DMS153 (cell line): Measurements from ENCODE around the gene S100A3.

Source experiments
- DNase-seq: peaks from one replicate; lab custom pipeline; 2025; lab: John Stamatoyannopoulos, UW

Gene S100A3

DNA sequence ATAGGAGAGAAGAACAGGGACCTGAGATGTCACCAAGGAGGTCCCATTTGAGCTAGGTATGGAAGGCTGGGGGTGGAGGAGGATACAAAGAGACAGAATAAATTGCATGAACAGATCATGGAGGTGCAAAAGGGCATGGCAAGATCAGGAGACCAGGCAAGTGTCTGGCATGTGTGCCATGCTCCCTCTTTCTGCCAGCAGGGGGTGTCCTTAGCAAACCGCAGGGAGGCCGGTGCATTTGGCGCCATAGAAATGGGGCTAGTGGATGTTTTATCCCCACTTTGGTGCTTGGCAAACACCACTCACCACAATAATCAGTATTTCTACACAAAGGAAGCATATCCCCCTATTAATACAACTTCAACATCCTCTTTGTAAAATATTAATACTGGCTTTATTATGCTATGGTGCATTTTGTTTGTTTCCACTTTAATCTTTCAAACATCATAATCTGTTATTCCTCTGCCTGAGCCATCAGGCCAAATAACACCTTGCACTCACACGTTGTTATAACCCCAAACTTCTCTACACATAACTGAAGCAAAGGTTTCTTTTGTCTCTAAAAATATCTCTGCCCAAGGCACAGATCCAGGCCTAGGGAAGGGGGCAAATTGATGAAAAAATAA lies 39.2 kb downstream of the S100A3 start:
- DNase-seq: no peak

DNA sequence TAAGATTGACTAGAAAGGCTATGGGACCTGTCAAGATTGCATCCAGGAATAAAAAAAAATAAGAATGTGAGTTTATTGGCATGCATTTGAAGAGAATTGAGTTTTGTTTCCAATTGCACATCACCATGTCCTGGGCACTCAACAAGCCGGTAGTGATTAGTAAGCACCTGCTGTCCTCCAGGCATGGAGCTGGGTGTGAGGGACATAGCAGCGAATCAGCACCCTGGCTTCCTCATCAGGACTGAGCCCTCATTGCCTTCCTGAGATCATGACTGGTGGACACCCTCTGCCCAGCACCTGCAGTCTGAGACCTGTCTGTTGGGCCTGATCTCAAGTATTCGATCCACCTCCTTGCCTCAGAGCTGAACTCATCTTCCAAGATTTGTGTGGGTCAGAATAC lies 40.0 kb downstream of the S100A3 start:
- no peak for DNase-seq

DNA sequence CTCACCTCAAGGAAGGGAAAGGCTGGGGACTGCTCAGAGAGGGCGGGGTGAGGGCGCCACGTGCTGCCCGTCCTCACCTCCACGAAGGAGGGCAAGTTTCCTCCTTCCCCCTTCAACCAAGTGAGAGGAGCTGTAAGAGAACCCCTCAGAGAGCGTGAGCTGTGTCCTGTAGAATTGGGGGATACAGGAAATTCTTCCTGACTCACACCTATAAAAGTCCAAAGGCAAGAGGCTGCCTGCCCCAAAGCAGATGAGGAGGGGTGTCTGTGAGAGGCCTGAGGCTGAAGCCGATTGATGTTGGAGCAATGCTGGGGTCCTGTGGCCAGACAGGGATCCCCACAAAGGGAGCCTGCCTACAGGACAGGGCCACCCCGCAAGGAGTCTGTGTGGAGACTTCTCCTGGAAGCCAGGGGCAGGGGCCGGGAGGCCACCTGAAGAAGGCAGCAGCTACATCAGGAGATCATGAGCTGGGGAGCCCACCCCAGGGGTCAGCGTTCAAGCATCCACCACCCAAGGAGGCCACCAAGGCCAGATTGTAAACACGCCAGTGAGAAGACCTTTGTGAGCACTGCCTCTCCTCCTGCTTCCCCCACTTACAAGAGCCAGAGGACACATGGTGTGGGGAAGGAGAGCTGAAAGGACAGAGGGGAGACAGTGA lies 41.0 kb downstream of the S100A3 start:
- DNase-seq: no peak

DNA sequence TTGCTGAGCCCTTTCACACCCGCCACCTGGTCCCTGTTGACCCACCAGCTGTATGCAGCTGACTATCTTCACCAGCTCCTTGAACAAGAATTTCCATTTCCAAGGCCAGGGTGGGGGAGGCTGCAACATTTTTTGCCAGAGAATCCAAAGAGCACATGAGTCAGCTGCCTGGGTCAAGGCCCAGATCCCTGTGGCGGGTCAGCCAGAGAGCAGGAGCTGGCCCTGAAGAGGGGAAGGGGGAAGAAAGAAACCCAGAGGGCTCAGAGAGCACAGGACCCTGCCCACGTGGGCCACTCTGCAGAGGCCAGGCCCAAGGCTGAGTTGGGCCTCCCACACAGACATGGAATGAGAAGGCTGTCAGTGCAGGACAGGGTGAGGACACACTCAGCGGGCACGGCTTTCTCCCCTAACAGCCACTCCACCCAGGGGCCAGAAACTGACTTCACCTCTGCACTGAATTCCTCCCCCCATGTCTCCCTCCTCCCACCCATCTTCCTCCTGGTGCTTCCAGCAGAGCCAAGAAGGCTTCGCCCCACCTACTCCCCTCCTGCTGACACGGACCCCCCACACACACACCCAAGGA lies 42.1 kb downstream of the S100A3 start:
- no peak for DNase-seq

DNA sequence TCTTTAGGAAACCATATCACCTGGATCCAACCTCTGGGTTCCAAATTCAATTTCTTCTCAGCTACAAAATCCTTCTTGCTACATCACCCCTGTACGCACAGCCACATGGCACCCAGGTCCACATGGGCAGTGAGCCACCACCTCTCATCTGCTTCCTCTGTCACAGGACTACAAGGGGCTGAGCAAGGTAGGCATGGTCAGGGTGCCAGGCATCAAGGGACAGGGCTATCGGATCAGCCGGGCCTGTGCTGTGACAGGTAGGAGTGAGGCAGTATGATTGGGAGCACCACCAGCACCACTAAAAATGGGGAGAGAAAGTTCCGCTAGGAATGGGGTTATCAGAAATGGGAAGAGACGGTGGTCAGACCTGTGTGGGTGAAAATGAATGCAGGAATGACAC lies 42.7 kb downstream of the S100A3 start:
- DNase-seq: no peak

DNA sequence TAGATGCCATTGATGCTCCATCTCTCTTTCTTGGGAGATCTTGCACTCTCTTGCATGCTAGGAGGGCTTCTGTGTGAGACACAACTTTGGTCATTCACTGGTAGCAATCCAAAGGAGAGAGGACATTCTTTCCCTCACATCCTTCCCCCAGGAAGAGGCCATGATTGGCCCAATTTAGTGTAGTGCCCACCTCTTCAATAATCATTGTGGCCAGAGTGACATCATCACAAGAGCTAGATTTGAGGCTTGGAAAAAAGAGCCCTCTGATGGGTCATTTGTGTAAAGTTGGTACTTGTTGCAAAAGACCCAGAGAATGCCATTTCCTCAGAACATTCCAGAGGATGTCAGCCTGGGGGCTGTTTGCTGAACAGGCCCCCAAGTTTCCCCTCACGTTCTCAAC lies 43.5 kb downstream of the S100A3 start:
- no peak for DNase-seq

DNA sequence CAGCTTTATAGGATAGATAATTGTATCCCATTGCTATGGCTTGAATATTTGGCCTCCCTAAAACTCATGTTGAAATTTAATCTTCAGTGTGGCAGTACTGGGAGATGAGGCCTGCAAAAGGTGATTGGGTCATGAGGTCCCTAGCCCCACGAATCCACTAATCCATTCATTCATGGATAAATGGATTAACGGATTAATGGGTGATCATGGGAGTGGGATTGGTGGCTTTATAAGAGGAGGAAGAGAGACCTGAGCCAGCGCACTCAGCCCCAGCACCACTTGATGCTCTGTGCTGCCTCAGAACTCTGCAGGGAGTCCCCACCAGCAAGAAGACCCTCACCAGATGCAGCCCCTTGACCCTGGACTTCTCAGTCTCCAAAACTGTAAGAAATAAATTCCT lies 45.3 kb downstream of the S100A3 start:
- DNase-seq: no peak

DNA sequence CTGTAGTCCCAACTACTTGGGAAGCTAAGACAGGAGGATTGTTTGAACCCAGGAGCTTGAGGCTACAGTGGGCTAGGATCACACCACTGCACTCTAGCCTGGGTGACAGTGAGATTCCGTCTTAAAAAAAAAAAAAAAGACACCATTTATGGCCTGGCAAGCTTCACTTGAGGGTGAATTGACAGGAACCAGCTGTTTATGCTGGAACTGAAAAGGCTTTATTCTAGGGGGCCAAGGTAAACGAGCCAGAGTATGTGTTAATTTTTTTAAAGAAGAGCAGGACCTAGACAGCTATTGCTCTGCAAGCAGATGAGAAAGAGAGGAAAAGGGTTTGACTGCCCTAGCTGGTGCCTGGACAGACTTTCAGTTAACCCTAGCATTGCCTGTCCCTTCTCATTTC lies 50.3 kb downstream of the S100A3 start:
- DNase-seq: no peak
